GM21723 (cell line): ENCODE results near the gene SLC4A2.

Experiments used
- ATAC-seq: cut with Tn5 transposase; IDR thresholded peaks from one replicate; pipeline ENCODE4 v1.9.1; 2021; ENCODE audit warnings: mild to moderate bottlenecking, moderate library complexity; ENCODE audit not compliant: unreplicated experiment

The SLC4A2 gene

DNA sequence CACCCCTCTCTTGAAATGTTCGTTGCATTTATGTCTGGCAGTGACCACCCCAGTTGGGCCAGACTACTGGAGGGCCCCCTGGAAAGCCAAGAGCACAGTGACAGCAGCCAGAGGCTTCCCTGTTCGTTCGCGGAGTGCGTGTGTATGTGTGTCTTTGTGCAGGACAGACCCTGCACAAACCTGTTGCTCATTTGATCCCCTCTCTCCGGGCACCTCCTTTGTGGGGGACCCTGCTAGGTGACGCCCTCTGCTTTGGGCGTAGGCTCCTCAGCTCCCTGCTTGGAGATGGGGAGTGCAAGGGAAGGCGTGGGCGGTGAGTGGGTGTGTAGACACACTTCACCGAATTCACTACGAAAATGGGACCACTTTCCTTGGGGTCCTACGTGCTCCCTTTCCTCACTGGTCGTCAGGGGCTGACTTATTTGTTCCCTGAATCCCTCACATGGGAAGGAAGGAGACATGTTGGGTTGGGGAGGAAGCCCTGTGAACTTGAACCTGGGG lies 65.6 kb downstream of the SLC4A2 start:
- ATAC-seq: no peak

- no peak for ATAC-seq
Observed at GRCh38 chr7:151125470-151125845, 66.1 kb downstream of the SLC4A2 start.

- ATAC-seq: no peak
Observed at GRCh38 chr7:151125846-151126481, 66.6 kb downstream of the SLC4A2 start.
